Lower leg skin (tissue), 4 donors: ENCODE results near the gene MYLK4. TPM values are rescaled to one million over a fixed set of nuclear protein-coding genes. Genes with fewer than 3 reads are reported as not detected.

Experiments
- DNase-seq, 2 donors: peaks; one replicate each; pipeline ENCODE4 v3.0.0-alpha.2; 2019; ENCODE audit warnings: low spot score in 2 of 2
- H3K4me3 ChIP-seq: fragments of 200-600 bp; sonication (generic); 2 replicates; pipeline ENCODE4 v1.5.1; 2017; ENCODE audit warnings: mild to moderate bottlenecking, low read depth; ENCODE audit not compliant: poor library complexity, severe bottlenecking
- CTCF ChIP-seq, 3 donors: fragments of 450-650 bp; IDR thresholded peaks; one replicate each; pipeline ENCODE4 v1.5.1; 2016; ENCODE audit warnings: antibody characterized with exemption in 3 of 3, mild to moderate bottlenecking in 3 of 3, moderate library complexity in 2 of 3
- POLR2A ChIP-seq, 2 donors: fragments of 450-650 bp; IDR thresholded peaks; one replicate each; pipeline ENCODE4 v1.6.1; 2016 to 2017; ENCODE audit warnings: antibody characterized with exemption in 2 of 2, mild to moderate bottlenecking in 1 of 2, moderate library complexity in 1 of 2
- WGBS, 2 donors: methylation state at CpG; one replicate each; pipeline ENCODE4 v1.1.5; 2018; 5-methylcytosine and 5-hydroxymethylcytosine counted together
- intact Hi-C: fragments of 100-400 bp; cut with DNase I; formaldehyde crosslinking; loops from one replicate; pipeline ENCODE4 v1.15.0; 2023; ENCODE audit warnings: low total_unique reads
- total RNA-seq, 4 donors: library from RNA; depleted of rRNA; stranded (reverse); fragments of >200 nt; gene quantifications; one replicate each; pipeline ENCODE4 v1.1.0, GENCODE V29; 2016

Gene MYLK4
- total RNA-seq, 4 donors from 2014 or later, result 0.97 to 3.8 (median 2.5) TPM

GRCh38 chr6:2713473-2714110, 37.1 kb downstream of the MYLK4 start:
- H3K4me3 ChIP-seq, result no peak overlapping the region
- TF ChIP-seq CTCF (IDR thresholded peaks at IDR 0.05) (no peak), POLR2A (IDR thresholded peaks at IDR 0.05) (no peak)
- intact Hi-C loops, result no loop called here
- 92 to 94% methylated on average over 8 of the region's 8 CpGs for WGBS, 2 donors
- DNase-seq, result no peak

- H3K4me3 ChIP-seq, result no peak overlapping the region
- DNase-seq, result no peak
- TF ChIP-seq POLR2A (IDR thresholded peaks at IDR 0.05) (no peak), CTCF (IDR thresholded peaks at IDR 0.05) (no peak)
- 83 to 90% methylated on average over 5 of the region's 5 CpGs for WGBS, 2 donors
- intact Hi-C loops, result no loop called here
Measured at GRCh38 chr6:2712102-2712501, 38.6 kb downstream of the MYLK4 start.

- no peak for DNase-seq
- intact Hi-C loops, result no loop called here
- TF ChIP-seq POLR2A (IDR thresholded peaks at IDR 0.05), result no peak
- no peak for TF ChIP-seq CTCF (IDR thresholded peaks at IDR 0.05)
- H3K4me3 ChIP-seq, result no peak overlapping the region
Measured at GRCh38 chr6:2710412-2710811, 40.3 kb downstream of the MYLK4 start.

- no peak for DNase-seq
- intact Hi-C loops, result no loop called here
- no peak overlapping the region for H3K4me3 ChIP-seq
- WGBS, 2 donors, result 49 to 68% methylated on average over 5 of the region's 5 CpGs
- TF ChIP-seq POLR2A (IDR thresholded peaks at IDR 0.05) (no peak), CTCF (IDR thresholded peaks at IDR 0.05) (no peak)
Measured at GRCh38 chr6:2708456-2708855, 42.3 kb downstream of the MYLK4 start.

GRCh38 chr6:2706558-2706957, 44.2 kb downstream of the MYLK4 start:
- TF ChIP-seq CTCF (IDR thresholded peaks at IDR 0.05), result no peak
- no peak for TF ChIP-seq POLR2A (IDR thresholded peaks at IDR 0.05)
- intact Hi-C loops, result no loop called here
- no peak for DNase-seq
- 48 to 53% methylated on average over 7 of the region's 7 CpGs for WGBS, 2 donors
- H3K4me3 ChIP-seq, result no peak overlapping the region

- 80 to 87% methylated on average over 2 of the region's 2 CpGs for WGBS, 2 donors
- intact Hi-C loops, result no loop called here
- TF ChIP-seq CTCF (IDR thresholded peaks at IDR 0.05) (no peak), POLR2A (IDR thresholded peaks at IDR 0.05) (no peak)
- H3K4me3 ChIP-seq, result no peak overlapping the region
- DNase-seq, result no peak
Measured at GRCh38 chr6:2705256-2705655, 45.5 kb downstream of the MYLK4 start.
